Activated T-helper 17 cell treated with anti-CD3 and anti-CD28 coated beads, Interleukin-2, amount 50 U/mL, for 72 hours (primary cell): ENCODE data around the gene RFFL. TPM values are rescaled to one million over a fixed set of nuclear protein-coding genes. Genes with fewer than 3 reads are reported as not detected.
A peak's percentile ranks its signal among the peaks of the same experiment; 100 is the strongest.
"Not testable (repeated sequence)": the region's sequence is repeated elsewhere in the genome, so short reads cannot be mapped to it uniquely, and the experiment has no call there.

Experiments
- ATAC-seq: fragments of 150-1000 bp; cut with Tn5 transposase; replicated peaks from 2 replicates; pipeline ENCODE4 v1.10.0; 2021; ENCODE audit warnings: mild to moderate bottlenecking, moderate library complexity
- H3K27ac Mint-ChIP-seq: one replicate; pipeline ENCODE4 v1.8.0; 2022; ENCODE audit warnings: mixed read lengths
- H3K27me3 Mint-ChIP-seq: one replicate; pipeline ENCODE4 v1.8.0; 2022; ENCODE audit warnings: mixed read lengths
- H3K36me3 Mint-ChIP-seq: one replicate; pipeline ENCODE4 v1.8.0; 2022; ENCODE audit warnings: low read depth, mild to moderate bottlenecking, mixed read lengths
- H3K4me1 Mint-ChIP-seq: one replicate; pipeline ENCODE4 v1.8.0; 2022; ENCODE audit warnings: mixed read lengths
- H3K4me3 Mint-ChIP-seq: one replicate; pipeline ENCODE4 v1.8.0; 2022; ENCODE audit warnings: mild to moderate bottlenecking, mixed read lengths
- H3K9me3 Mint-ChIP-seq: one replicate; pipeline ENCODE4 v1.8.0; 2022; ENCODE audit warnings: mixed read lengths
- total RNA-seq, 2 donors: library from RNA; stranded (reverse); gene quantifications; one replicate each; pipeline ENCODE4 v1.2.3, GENCODE V29; 2022

The RFFL gene
- total RNA-seq, 2 donors from 2014 or later = 32.9 to 51.1 TPM

- H3K27ac Mint-ChIP-seq = peak overlapping the region; percentile 53
- H3K9me3 Mint-ChIP-seq = no peaks in the 10 kb centered on the region
- H3K4me3 Mint-ChIP-seq = no peak overlapping the region
- peaks cover 31% of the 10 kb centered on the region for H3K4me1 Mint-ChIP-seq
- H3K36me3 Mint-ChIP-seq = peaks cover 85% of the 10 kb centered on the region
- no peak for ATAC-seq
- no peaks in the 10 kb centered on the region for H3K27me3 Mint-ChIP-seq
Observed at GRCh38 chr17:35018814-35019213, 44.7 kb downstream of the RFFL start.

DNA sequence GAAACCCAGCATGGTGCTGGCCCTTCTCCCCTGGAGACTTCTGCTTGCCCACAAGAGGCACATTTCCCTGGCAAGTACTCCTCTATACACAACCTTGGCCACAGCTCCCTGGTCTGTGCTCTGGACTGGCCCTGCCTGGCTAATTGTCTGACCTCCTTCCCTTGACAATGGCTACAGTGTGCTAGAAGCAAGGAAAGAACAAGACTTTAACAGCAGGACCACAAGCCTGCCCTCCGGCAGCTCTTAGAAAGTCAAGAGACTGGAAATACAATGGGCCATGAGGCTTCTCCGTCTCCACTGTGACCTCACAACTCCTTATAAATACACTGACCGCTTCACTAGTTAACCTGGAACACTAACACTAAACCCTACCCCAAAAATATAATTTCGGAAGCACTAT, 46.5 kb downstream of the RFFL start:
- H3K4me3 Mint-ChIP-seq = no peak overlapping the region
- H3K9me3 Mint-ChIP-seq = no peaks in the 10 kb centered on the region
- no peak for ATAC-seq
- H3K36me3 Mint-ChIP-seq = peaks cover 95% of the 10 kb centered on the region
- peak overlapping the region; percentile 53 for H3K27ac Mint-ChIP-seq
- peaks cover 17% of the 10 kb centered on the region for H3K4me1 Mint-ChIP-seq
- H3K27me3 Mint-ChIP-seq = no peaks in the 10 kb centered on the region

- H3K27ac Mint-ChIP-seq = peak overlapping the region; percentile 53
- peaks cover 98% of the 10 kb centered on the region for H3K36me3 Mint-ChIP-seq
- ATAC-seq = no peak
- H3K27me3 Mint-ChIP-seq = no peaks in the 10 kb centered on the region
- H3K4me1 Mint-ChIP-seq = peaks cover 13% of the 10 kb centered on the region
- no peak overlapping the region for H3K4me3 Mint-ChIP-seq
- no peaks in the 10 kb centered on the region for H3K9me3 Mint-ChIP-seq
Observed at GRCh38 chr17:35016369-35016768, 47.1 kb downstream of the RFFL start.

- H3K4me3 Mint-ChIP-seq = no peak overlapping the region
- ATAC-seq = no peak
- no peaks in the 10 kb centered on the region for H3K9me3 Mint-ChIP-seq
- peaks cover 96% of the 10 kb centered on the region for H3K36me3 Mint-ChIP-seq
- H3K4me1 Mint-ChIP-seq = no peaks in the 10 kb centered on the region
- H3K27ac Mint-ChIP-seq = peak overlapping the region; percentile 69
- H3K27me3 Mint-ChIP-seq = no peaks in the 10 kb centered on the region
Observed at GRCh38 chr17:35011671-35012216, 51.8 kb downstream of the RFFL start.

- H3K4me3 Mint-ChIP-seq = no peak overlapping the region
Observed at GRCh38 chr17:35010093-35010492, 53.4 kb downstream of the RFFL start.

GRCh38 chr17:35006961-35007360, 56.5 kb downstream of the RFFL start:
- no peaks in the 10 kb centered on the region for H3K27me3 Mint-ChIP-seq
- H3K27ac Mint-ChIP-seq = peak overlapping the region; percentile 38
- H3K9me3 Mint-ChIP-seq = no peaks in the 10 kb centered on the region
- no peak for ATAC-seq
- H3K4me1 Mint-ChIP-seq = no peaks in the 10 kb centered on the region
- H3K36me3 Mint-ChIP-seq = peaks cover 93% of the 10 kb centered on the region
- H3K4me3 Mint-ChIP-seq = no peak overlapping the region

More at GRCh38 chr17:35010093-35010492, 53.4 kb downstream of the RFFL start:
- Mint-ChIP-seq H3K27ac (no peak overlapping the region), H3K27me3 (no peaks in the 10 kb centered on the region), H3K4me1 (no peaks in the 10 kb centered on the region), H3K9me3 (no peaks in the 10 kb centered on the region), H3K36me3 (peaks cover 93% of the 10 kb centered on the region)
- no peak for ATAC-seq

DNA sequence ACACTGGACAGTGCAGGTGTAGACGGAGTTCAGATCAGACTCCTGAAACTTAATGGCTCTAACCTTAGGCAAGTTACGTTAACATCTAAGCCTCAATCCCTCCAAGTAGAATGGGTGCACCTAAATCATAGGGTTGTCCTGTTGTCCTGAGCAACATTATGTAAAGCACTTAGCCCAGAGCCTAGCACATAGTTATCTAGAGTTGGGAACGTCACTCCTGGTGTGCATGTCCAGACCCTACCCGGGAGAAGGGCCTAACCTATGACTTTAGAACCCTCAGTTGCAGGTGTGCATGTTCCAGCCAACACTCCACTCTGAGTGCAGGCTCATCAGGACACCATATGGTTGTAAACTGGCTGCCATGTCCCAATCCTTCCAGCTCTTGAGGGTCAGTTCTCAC, 57.2 kb downstream of the RFFL start:
- H3K4me1 Mint-ChIP-seq = no peaks in the 10 kb centered on the region
- no peaks in the 10 kb centered on the region for H3K9me3 Mint-ChIP-seq
- H3K4me3 Mint-ChIP-seq = no peak overlapping the region
- no peak for ATAC-seq
- peak overlapping the region; percentile 78 for H3K27ac Mint-ChIP-seq
- H3K27me3 Mint-ChIP-seq = no peaks in the 10 kb centered on the region
- peaks cover 93% of the 10 kb centered on the region for H3K36me3 Mint-ChIP-seq

- Mint-ChIP-seq H3K27me3 (no peaks in the 10 kb centered on the region), H3K4me3 (no peak overlapping the region), H3K27ac (peak overlapping the region; percentile 36), H3K4me1 (no peaks in the 10 kb centered on the region), H3K36me3 (peaks cover 96% of the 10 kb centered on the region), H3K9me3 (no peaks in the 10 kb centered on the region)
- ATAC-seq = no peak
Observed at GRCh38 chr17:35003778-35004177, 59.7 kb downstream of the RFFL start.

DNA sequence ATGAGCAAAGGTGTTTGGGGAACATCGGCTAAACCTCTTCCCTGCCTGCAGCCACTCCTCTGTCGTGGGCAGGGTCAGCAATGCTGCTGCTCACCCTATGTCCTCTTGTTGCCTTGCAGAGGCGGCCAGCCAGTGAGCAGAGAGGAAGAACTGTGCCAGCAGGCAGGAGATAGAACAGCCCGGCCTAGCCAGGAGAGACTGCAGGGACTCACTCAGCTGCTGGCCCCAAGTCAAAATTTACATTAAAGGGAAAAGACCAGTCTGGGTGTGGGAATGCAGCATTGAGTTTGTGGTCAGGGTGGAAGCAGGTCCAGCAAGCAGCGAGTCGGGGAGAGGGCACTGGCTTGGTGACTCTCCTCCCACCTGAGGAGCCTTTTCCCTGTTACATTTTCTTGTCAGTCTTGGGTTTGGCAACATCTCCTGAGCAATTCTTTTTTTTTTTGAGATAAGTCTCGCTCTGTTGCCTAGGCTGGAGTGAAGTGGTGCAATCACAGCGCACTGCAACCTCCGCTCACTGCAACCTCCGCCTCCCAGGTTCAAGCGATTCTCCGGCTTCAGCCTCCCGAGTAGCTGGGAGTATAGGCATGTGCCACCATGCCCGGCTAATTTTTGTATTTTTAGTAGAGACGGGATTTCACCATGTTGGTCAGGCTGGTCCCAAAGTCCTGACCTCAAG, 60.5 kb downstream of the RFFL start:
- Mint-ChIP-seq H3K4me3 (no peak overlapping the region), H3K4me1 (no peaks in the 10 kb centered on the region), H3K27ac (peak overlapping the region; percentile 67), H3K9me3 (no peaks in the 10 kb centered on the region), H3K36me3 (peaks cover 96% of the 10 kb centered on the region), H3K27me3 (no peaks in the 10 kb centered on the region)
- ATAC-seq = no peak

DNA sequence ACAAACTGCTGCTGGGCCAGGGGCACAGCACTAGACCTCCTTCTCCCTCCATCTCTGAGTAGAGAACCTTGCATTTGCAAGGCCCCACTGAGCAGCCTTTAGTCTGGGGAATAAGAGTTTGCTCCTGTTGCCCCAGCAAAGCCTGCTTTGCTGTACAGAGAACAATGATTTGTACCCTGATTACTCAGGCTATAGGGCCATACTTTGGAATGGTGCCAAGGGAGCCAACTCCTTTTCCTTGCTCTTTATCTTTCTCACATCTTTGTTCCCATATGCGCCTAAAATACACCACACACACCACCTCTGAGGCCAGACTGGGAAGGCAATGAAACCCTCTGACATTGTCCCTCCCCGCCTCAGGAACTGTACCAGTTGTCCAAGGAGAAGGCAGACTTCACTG, 62.0 kb downstream of the RFFL start:
- H3K4me1 Mint-ChIP-seq = no peaks in the 10 kb centered on the region
- H3K9me3 Mint-ChIP-seq = no peaks in the 10 kb centered on the region
- H3K36me3 Mint-ChIP-seq = peaks cover 97% of the 10 kb centered on the region
- H3K4me3 Mint-ChIP-seq = no peak overlapping the region
- H3K27me3 Mint-ChIP-seq = no peaks in the 10 kb centered on the region
- ATAC-seq = no peak
- peak overlapping the region; percentile 67 for H3K27ac Mint-ChIP-seq

DNA sequence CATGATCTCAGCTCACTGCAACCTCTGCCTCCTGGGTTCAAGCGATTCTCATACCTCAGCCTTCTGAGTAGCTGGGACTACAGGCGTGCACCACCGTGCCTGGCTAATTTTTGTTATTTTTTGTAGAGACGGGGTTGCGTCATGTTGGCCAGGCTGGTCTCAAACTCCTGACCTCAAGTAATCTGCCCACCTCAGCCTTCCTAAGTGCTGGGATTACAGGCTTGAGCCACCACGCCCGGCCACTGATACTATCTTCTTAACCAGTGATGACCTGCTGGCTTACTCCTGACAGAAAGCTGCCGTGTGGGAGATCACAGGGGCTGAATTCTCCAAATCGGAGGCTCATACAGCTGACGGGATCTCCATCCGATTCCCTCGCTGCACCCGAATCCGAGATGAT, 62.5 kb downstream of the RFFL start:
- H3K36me3 Mint-ChIP-seq = peaks cover 99% of the 10 kb centered on the region
- H3K4me1 Mint-ChIP-seq, ATAC-seq, H3K4me3 Mint-ChIP-seq, H3K9me3 Mint-ChIP-seq, H3K27me3 Mint-ChIP-seq, H3K27ac Mint-ChIP-seq: not testable (repeated sequence)

GRCh38 chr17:34999456-34999855, 64.1 kb downstream of the RFFL start:
- Mint-ChIP-seq H3K9me3 (no peaks in the 10 kb centered on the region), H3K4me1 (no peaks in the 10 kb centered on the region), H3K4me3 (no peak overlapping the region), H3K27ac (no peak overlapping the region), H3K27me3 (no peaks in the 10 kb centered on the region), H3K36me3 (peaks cover 99% of the 10 kb centered on the region)
- ATAC-seq = no peak

GRCh38 chr17:34998205-34998604, 65.3 kb downstream of the RFFL start:
- Mint-ChIP-seq H3K9me3 (no peaks in the 10 kb centered on the region), H3K27ac (peak overlapping the region; percentile 74), H3K4me3 (no peak overlapping the region), H3K36me3 (peaks cover 99% of the 10 kb centered on the region), H3K27me3 (no peaks in the 10 kb centered on the region), H3K4me1 (no peaks in the 10 kb centered on the region)
- ATAC-seq = peak; percentile 98

- no peak for ATAC-seq
- no peaks in the 10 kb centered on the region for H3K27me3 Mint-ChIP-seq
- H3K27ac Mint-ChIP-seq = peak overlapping the region; percentile 33
- no peaks in the 10 kb centered on the region for H3K4me1 Mint-ChIP-seq
- H3K9me3 Mint-ChIP-seq = no peaks in the 10 kb centered on the region
- H3K36me3 Mint-ChIP-seq = peaks cover 99% of the 10 kb centered on the region
- no peak overlapping the region for H3K4me3 Mint-ChIP-seq
Observed at GRCh38 chr17:34997355-34997862, 66.1 kb downstream of the RFFL start.
